Ectodermal cell (in vitro differentiated cells): ENCODE measurements around the gene LMBR1.
"Not testable (repeated sequence)": the region's sequence is repeated elsewhere in the genome, so short reads cannot be mapped to it uniquely, and the experiment has no call there.

Source experiments
- H3K27ac ChIP-seq: 2 replicates; pipeline ENCODE4 v1.7.0; 2013; ENCODE audit warnings: mild to moderate bottlenecking, low read depth, low read length; ENCODE audit not compliant: insufficient read depth, poor library complexity, severe bottlenecking
- H3K27me3 ChIP-seq: 2 replicates; pipeline ENCODE4 v1.7.0; 2013; ENCODE audit warnings: mild to moderate bottlenecking, low read length; ENCODE audit not compliant: insufficient read depth, control insufficient read depth, poor library complexity, severe bottlenecking
- H3K36me3 ChIP-seq: one replicate; pipeline ENCODE4 v1.7.0; 2013; ENCODE audit warnings: low read length; ENCODE audit not compliant: control insufficient read depth, insufficient read depth
- H3K4me1 ChIP-seq: one replicate; pipeline ENCODE4 v1.7.0; 2013; ENCODE audit warnings: low read length; ENCODE audit not compliant: control insufficient read depth, insufficient read depth
- H3K4me3 ChIP-seq: 2 replicates; pipeline ENCODE4 v1.7.0; 2013; ENCODE audit warnings: low read depth, low read length, control low read depth; ENCODE audit not compliant: insufficient read depth
- H3K9me3 ChIP-seq: 2 replicates; pipeline ENCODE4 v1.7.0; 2013; ENCODE audit warnings: mild to moderate bottlenecking, low read length, moderate library complexity; ENCODE audit not compliant: control insufficient read depth
- WGBS, 2 experiments: methylation state at CpG; one replicate each; pipeline ENCODE4 v1.1.7; 2013; ENCODE audit warnings: missing lambda C conversion rate in 2 of 2; 5-methylcytosine and 5-hydroxymethylcytosine counted together

LMBR1 gene

DNA sequence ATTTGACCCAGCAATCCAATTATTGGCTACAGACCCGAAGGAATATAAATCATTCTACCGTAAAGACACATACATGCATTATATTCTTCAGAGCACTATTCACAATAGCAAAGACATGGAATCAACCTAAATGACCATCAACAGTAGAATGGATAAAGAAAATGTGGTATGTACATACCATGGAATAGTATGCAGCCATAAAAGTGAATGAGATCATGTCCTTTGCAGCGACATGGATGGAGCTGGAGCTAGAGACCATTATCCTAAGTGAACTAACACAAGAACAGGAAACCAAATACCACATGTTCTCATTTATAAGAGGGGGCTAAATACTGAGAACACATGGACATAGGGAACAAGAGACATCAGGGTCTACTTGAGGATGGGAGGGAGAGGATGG is 44.0 kb downstream of the LMBR1 start:
- Histone ChIP-seq H3K4me1 (no peaks in the 10 kb centered on the region), H3K4me3 (no peak overlapping the region), H3K9me3 (no peaks in the 10 kb centered on the region), H3K27me3 (no peaks in the 10 kb centered on the region), H3K36me3 (no peaks in the 10 kb centered on the region), H3K27ac (no peak overlapping the region)
- 94 to 95% methylated on average over 3 of the region's 3 CpGs for WGBS, 2 experiments

DNA sequence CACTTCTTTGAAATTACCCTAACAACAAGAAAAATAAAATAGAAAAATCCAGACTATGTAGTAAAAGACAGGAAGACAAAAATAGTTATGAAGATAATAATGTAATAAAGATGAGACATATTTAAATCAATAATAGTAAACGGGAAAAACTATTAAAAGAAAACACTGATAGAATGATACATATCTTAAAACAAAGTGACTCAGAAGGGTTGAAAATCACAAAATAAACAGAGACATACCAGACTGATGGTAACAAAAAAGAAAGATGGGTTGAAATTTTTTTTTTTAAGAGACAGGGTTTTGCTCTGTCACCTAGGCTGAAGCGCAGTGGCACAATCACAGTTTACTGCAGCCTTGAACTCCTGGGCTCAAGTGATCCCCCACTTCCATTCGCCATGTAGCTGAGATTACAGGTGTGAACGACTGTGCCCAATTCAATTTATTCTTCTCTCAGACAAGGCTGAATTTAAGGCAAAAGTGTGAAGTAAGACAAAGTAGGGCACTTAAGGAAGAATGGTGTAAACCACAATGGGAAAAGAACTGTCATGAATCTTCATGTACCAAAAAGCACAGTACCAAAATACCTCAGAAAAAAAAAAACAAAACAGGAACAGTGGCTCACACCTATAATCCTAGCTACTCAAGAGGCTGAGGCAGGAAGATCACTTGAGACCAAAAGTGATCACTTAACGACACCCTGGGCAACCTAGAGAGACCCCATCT is 47.4 kb downstream of the LMBR1 start:
- Histone ChIP-seq H3K27me3 (no peaks in the 10 kb centered on the region), H3K36me3 (no peaks in the 10 kb centered on the region), H3K4me1 (peaks cover 5% of the 10 kb centered on the region), H3K27ac (no peak overlapping the region), H3K9me3 (no peaks in the 10 kb centered on the region), H3K4me3 (no peak overlapping the region)
- 89 to 90% methylated on average over 4 to 5 of the region's 5 CpGs for WGBS, 2 experiments

GRCh38 chr7:156843582-156843981 is 49.4 kb downstream of the LMBR1 start:
- H3K27me3 ChIP-seq, H3K27ac ChIP-seq, H3K4me1 ChIP-seq, H3K36me3 ChIP-seq, H3K4me3 ChIP-seq, H3K9me3 ChIP-seq: not testable (repeated sequence)
- WGBS, 2 experiments, result 87 to 89% methylated on average over 6 of the region's 6 CpGs

- WGBS, 2 experiments, result 86 to 96% methylated on average over 2 of the region's 2 CpGs
Measured at GRCh38 chr7:156843157-156843556, 49.8 kb downstream of the LMBR1 start.

DNA sequence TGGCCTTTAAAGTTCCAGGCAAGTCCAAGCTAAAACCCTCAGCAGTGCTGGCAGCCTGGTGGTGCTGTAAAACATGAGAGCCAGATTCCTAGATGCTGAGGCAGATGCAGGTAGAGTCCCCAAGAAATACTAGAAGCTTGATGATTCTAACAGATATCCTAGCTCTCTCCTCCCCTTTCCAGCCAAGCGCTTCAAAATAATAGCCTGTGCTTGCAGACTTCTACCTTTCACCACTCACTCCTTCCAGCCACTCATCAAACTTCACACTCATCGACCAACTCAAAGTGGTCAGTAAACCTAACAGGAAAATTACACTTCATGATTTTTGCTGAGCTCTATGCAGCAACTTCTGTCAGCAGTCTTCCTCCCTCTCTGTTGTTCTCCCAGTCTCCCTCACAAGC is 50.2 kb downstream of the LMBR1 start:
- H3K27me3 ChIP-seq, result no peaks in the 10 kb centered on the region
- WGBS, 2 experiments, result 90 to 91% methylated on average over 2 of the region's 2 CpGs
- H3K36me3 ChIP-seq, result no peaks in the 10 kb centered on the region
- H3K4me3 ChIP-seq, result no peak overlapping the region
- no peaks in the 10 kb centered on the region for H3K9me3 ChIP-seq
- H3K4me1 ChIP-seq, result peaks cover 5% of the 10 kb centered on the region
- no peak overlapping the region for H3K27ac ChIP-seq

More at GRCh38 chr7:156843157-156843556, 49.8 kb downstream of the LMBR1 start:
- H3K9me3 ChIP-seq, result no peaks in the 10 kb centered on the region
- H3K27me3 ChIP-seq, result no peaks in the 10 kb centered on the region
- H3K36me3 ChIP-seq, result no peaks in the 10 kb centered on the region
- H3K4me3 ChIP-seq, result no peak overlapping the region
- H3K4me1 ChIP-seq, result peaks cover 5% of the 10 kb centered on the region
- no peak overlapping the region for H3K27ac ChIP-seq

- Histone ChIP-seq H3K4me3 (no peak overlapping the region), H3K36me3 (no peaks in the 10 kb centered on the region), H3K9me3 (no peaks in the 10 kb centered on the region), H3K27me3 (no peaks in the 10 kb centered on the region), H3K27ac (no peak overlapping the region), H3K4me1 (peaks cover 5% of the 10 kb centered on the region)
- WGBS, 2 experiments, result 97 to 98% methylated on average over 5 of the region's 5 CpGs
Measured at GRCh38 chr7:156842317-156842716, 50.7 kb downstream of the LMBR1 start.

DNA sequence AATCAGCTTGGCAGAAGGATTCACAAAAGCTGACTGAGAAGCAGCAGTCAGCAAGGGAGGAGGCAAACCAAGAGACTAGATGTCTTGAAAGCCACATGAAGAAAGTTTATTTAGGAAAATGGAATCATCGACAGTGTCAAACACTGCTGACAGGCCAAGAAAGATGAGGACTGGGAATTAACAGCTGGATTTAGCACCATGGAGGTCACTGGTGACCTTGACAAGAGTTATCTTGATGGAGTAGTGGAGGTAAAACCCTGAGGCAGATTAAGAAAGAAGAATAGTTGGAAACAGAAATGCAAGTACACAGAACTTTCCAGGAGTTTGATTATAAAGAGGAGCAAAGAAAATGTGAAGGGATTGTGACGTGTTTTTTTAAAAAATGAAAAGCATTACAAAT is 51.5 kb downstream of the LMBR1 start:
- WGBS, 2 experiments, result 86 to 97% methylated on average over 2 of the region's 2 CpGs
- Histone ChIP-seq H3K27ac (no peak overlapping the region), H3K4me1 (peaks cover 5% of the 10 kb centered on the region), H3K36me3 (no peaks in the 10 kb centered on the region), H3K27me3 (no peaks in the 10 kb centered on the region), H3K4me3 (no peak overlapping the region), H3K9me3 (no peaks in the 10 kb centered on the region)

DNA sequence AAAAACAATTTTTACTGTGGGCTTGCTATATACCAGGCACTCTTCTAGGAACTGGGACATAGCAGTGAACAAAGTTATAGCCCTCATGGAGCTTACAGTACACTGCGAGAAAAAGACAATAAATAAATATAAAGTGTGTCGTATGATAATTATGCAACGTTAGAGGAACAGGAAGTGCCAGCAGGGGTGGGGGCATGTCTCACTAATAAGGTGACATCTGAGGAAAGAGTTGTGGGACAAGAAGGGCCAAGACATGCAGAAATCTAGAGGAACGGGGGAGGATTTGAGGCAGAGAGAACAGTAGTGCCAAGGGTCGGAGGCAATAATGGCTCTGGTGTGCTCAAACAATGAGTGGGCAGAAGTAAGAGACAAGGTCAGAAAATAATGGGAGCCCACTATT is 52.8 kb downstream of the LMBR1 start:
- 93 to 94% methylated on average over 5 of the region's 5 CpGs for WGBS, 2 experiments

DNA sequence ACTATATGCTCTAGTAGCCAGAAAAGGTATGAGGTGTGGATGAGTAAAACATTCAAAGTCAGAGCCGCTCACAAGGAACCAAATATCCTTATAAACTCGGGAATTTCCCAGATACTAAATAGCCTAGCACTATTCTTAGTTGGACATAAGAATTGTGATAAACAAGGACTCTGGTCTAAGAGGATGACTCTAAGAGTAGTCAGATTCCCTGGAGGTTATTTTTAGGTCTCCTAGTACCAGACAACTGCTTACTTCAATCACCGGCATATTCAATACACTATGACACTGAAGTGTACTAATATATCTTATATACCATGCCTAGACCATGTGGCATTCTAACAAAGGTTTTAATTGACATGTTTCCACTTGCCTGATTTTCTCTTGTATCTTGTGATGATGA is 56.5 kb downstream of the LMBR1 start:
- Histone ChIP-seq H3K27ac (no peak overlapping the region), H3K4me1 (no peaks in the 10 kb centered on the region), H3K4me3 (no peak overlapping the region), H3K9me3 (no peaks in the 10 kb centered on the region), H3K27me3 (no peaks in the 10 kb centered on the region), H3K36me3 (no peaks in the 10 kb centered on the region)
- WGBS, 2 experiments, result 80 to 90% methylated on average over 1 to 2 of the region's 3 CpGs

More for the DNA sequence above, 52.8 kb downstream of the LMBR1 start:
- Histone ChIP-seq H3K4me3 (no peak overlapping the region), H3K36me3 (no peaks in the 10 kb centered on the region), H3K4me1 (peaks cover 5% of the 10 kb centered on the region), H3K27me3 (no peaks in the 10 kb centered on the region), H3K27ac (no peak overlapping the region), H3K9me3 (no peaks in the 10 kb centered on the region)

GRCh38 chr7:156834462-156834861 is 58.5 kb downstream of the LMBR1 start:
- Histone ChIP-seq H3K9me3 (no peaks in the 10 kb centered on the region), H3K27ac (no peak overlapping the region), H3K4me1 (no peaks in the 10 kb centered on the region), H3K4me3 (no peak overlapping the region), H3K36me3 (no peaks in the 10 kb centered on the region), H3K27me3 (no peaks in the 10 kb centered on the region)
- WGBS, 2 experiments, result 95 to 97% methylated on average over 2 of the region's 3 CpGs
